Lower leg skin (tissue), 4 donors: ENCODE results near the gene PLSCR3. TPM values are rescaled to one million over a fixed set of nuclear protein-coding genes. Genes with fewer than 3 reads are reported as not detected.
A peak's percentile ranks its signal among the peaks of the same experiment; 100 is the strongest.

Experiments
- DNase-seq, 2 donors: peaks; one replicate each; pipeline ENCODE4 v3.0.0-alpha.2; 2019; ENCODE audit warnings: low spot score in 2 of 2
- H3K4me3 ChIP-seq: fragments of 200-600 bp; sonication (generic); 2 replicates; pipeline ENCODE4 v1.5.1; 2017; ENCODE audit warnings: mild to moderate bottlenecking, low read depth; ENCODE audit not compliant: poor library complexity, severe bottlenecking
- CTCF ChIP-seq, 3 donors: fragments of 450-650 bp; IDR thresholded peaks; one replicate each; pipeline ENCODE4 v1.5.1; 2016; ENCODE audit warnings: antibody characterized with exemption in 3 of 3, mild to moderate bottlenecking in 3 of 3, moderate library complexity in 2 of 3
- POLR2A ChIP-seq, 2 donors: fragments of 450-650 bp; IDR thresholded peaks; one replicate each; pipeline ENCODE4 v1.6.1; 2016 to 2017; ENCODE audit warnings: antibody characterized with exemption in 2 of 2, mild to moderate bottlenecking in 1 of 2, moderate library complexity in 1 of 2
- WGBS, 2 donors: methylation state at CpG; one replicate each; pipeline ENCODE4 v1.1.5; 2018; 5-methylcytosine and 5-hydroxymethylcytosine counted together
- intact Hi-C: fragments of 100-400 bp; cut with DNase I; formaldehyde crosslinking; loops from one replicate; pipeline ENCODE4 v1.15.0; 2023; ENCODE audit warnings: low total_unique reads
- total RNA-seq, 4 donors: library from RNA; depleted of rRNA; stranded (reverse); fragments of >200 nt; gene quantifications; one replicate each; pipeline ENCODE4 v1.1.0, GENCODE V29; 2016

Gene PLSCR3
- total RNA-seq, 4 donors from 2014 or later, result 21.6 to 38.1 (median 24.5) TPM

GRCh38 chr17:7356072-7356549 lies 38.2 kb downstream of the PLSCR3 start:
- WGBS, 2 donors, result 9 to 15% methylated on average over 9 of the region's 12 CpGs

GRCh38 chr17:7355573-7355972 lies 38.8 kb downstream of the PLSCR3 start:
- no peak overlapping the region for H3K4me3 ChIP-seq
- intact Hi-C loops, result loop anchor here (10.0 kb wide), 1 partner anchor 199 kb away; the partner anchor contains the start of gene TNFSF13
- no peak for TF ChIP-seq POLR2A (IDR thresholded peaks at IDR 0.05)
- DNase-seq, result no peak
- 74 to 78% methylated on average over 8 of the region's 8 CpGs for WGBS, 2 donors

More at GRCh38 chr17:7356072-7356549, 38.2 kb downstream of the PLSCR3 start:
- TF ChIP-seq CTCF (IDR thresholded peaks at IDR 0.05) (peak in 1 of 3 donors; percentile 74), POLR2A (IDR thresholded peaks at IDR 0.05) (no peak)
- intact Hi-C loops, result loop anchor here (10.0 kb wide), 1 partner anchor 199 kb away; the partner anchor contains the start of gene TNFSF13
- DNase-seq, result peak; percentile 77 to 96
- H3K4me3 ChIP-seq, result no peak overlapping the region

- 39 to 48% methylated on average over 10 of the region's 10 CpGs for WGBS, 2 donors
- intact Hi-C loops, result loop anchor here (10.0 kb wide), 1 partner anchor 200 kb away; the partner anchor contains the start of gene TNFSF13
- TF ChIP-seq POLR2A (IDR thresholded peaks at IDR 0.05) (no peak), CTCF (IDR thresholded peaks at IDR 0.05) (no peak)
- DNase-seq, result peak; percentile 43 to 90
- no peak within 1 kb of the TSS for H3K4me3 ChIP-seq
Observed at GRCh38 chr17:7355053-7355452, 39.3 kb downstream of the PLSCR3 start, which contains the start of gene TMEM95. Gene TMEM95, plus strand, starts transcription at chr17:7355156. Its CDS starts 49 bp downstream, at chr17:7355205.

GRCh38 chr17:7354262-7354843 lies 40.0 kb downstream of the PLSCR3 start:
- H3K4me3 ChIP-seq, result no peak overlapping the region
- WGBS, 2 donors, result 33 to 45% methylated on average over 9 of the region's 9 CpGs
- peak in 1 of 2 donors; percentile 81 for DNase-seq

GRCh38 chr17:7352910-7353635 lies 41.3 kb downstream of the PLSCR3 start:
- TF ChIP-seq CTCF (IDR thresholded peaks at IDR 0.05) (no peak), POLR2A (IDR thresholded peaks at IDR 0.05) (no peak)
- H3K4me3 ChIP-seq, result peak overlapping the region; percentile 78
- intact Hi-C loops, result loop anchor here (10.0 kb wide), 1 partner anchor 202 kb away; the partner anchor contains the start of gene TNFSF13
- DNase-seq, result no peak
- WGBS, 2 donors, result 87 to 88% methylated on average over 37 of the region's 37 CpGs

More at GRCh38 chr17:7354262-7354843, 40.0 kb downstream of the PLSCR3 start:
- TF ChIP-seq POLR2A (IDR thresholded peaks at IDR 0.05), result no peak
- TF ChIP-seq CTCF (IDR thresholded peaks at IDR 0.05), result no peak
- intact Hi-C loops, result loop anchor here (10.0 kb wide), 1 partner anchor 200 kb away; the partner anchor contains the start of gene TNFSF13

- intact Hi-C loops, result loop anchor here (10.0 kb wide), 1 partner anchor 202 kb away; the partner anchor contains the start of gene TNFSF13
- 22 to 31% methylated on average over 10 of the region's 10 CpGs for WGBS, 2 donors
- no peak for DNase-seq
- TF ChIP-seq CTCF (IDR thresholded peaks at IDR 0.05) (no peak), POLR2A (IDR thresholded peaks at IDR 0.05) (no peak)
- peak overlapping the region; percentile 78 for H3K4me3 ChIP-seq
Observed at GRCh38 chr17:7352503-7352889, 41.8 kb downstream of the PLSCR3 start.
